RPMI7951 (cell line): Measurements from ENCODE around the gene AP3S1. TPM values are rescaled to one million over a fixed set of nuclear protein-coding genes. Genes with fewer than 3 reads are reported as not detected.
A peak's percentile ranks its signal among the peaks of the same experiment; 100 is the strongest.

ENCODE experiments used
- DNase-seq: peaks from one replicate; pipeline ENCODE4 v3.0.0-alpha.2; 2012; ENCODE audit warnings: low read depth
- total RNA-seq: library from RNA; depleted of rRNA; stranded (reverse); fragments of >200 nt; shearing (Covaris generic); gene quantifications from 2 replicates; pipeline ENCODE4 v1.2.3, GENCODE V29; 2014

AP3S1 gene
- total RNA-seq, 1 experiment from 2014 or later: 135 TPM

GRCh38 chr5:115825948-115826347, 15.8 kb upstream of the AP3S1 start:
- no peak for DNase-seq

GRCh38 chr5:115829913-115830312, 11.8 kb upstream of the AP3S1 start:
- DNase-seq: no peak

GRCh38 chr5:115831163-115831768, 10.5 kb upstream of the AP3S1 start:
- peak; percentile 20 for DNase-seq

GRCh38 chr5:115835481-115835880, 6.3 kb upstream of the AP3S1 start:
- DNase-seq: no peak

GRCh38 chr5:115838885-115839518, 2.7 kb upstream of the AP3S1 start:
- peak; percentile 58 for DNase-seq

- DNase-seq: no peak
Measured at GRCh38 chr5:115840873-115841272, 862 bp upstream of the AP3S1 start.

GRCh38 chr5:115842089-115842935, 577 bp downstream of the AP3S1 start:
- peak; percentile 66 for DNase-seq

GRCh38 chr5:115842952-115843351, 1.2 kb downstream of the AP3S1 start:
- no peak for DNase-seq

GRCh38 chr5:115843444-115844130, 1.9 kb downstream of the AP3S1 start:
- no peak for DNase-seq

GRCh38 chr5:115844321-115844817, 2.6 kb downstream of the AP3S1 start:
- DNase-seq: no peak

GRCh38 chr5:115847290-115847689, 5.6 kb downstream of the AP3S1 start:
- no peak for DNase-seq

- no peak for DNase-seq
Measured at GRCh38 chr5:115849258-115849798, 7.6 kb downstream of the AP3S1 start.

GRCh38 chr5:115850744-115851416, 9.1 kb downstream of the AP3S1 start:
- no peak for DNase-seq

GRCh38 chr5:115854139-115854538, 12.4 kb downstream of the AP3S1 start:
- no peak for DNase-seq

- DNase-seq: no peak
Measured at GRCh38 chr5:115855959-115856358, 14.2 kb downstream of the AP3S1 start.

- no peak for DNase-seq
Measured at GRCh38 chr5:115857057-115857479, 15.3 kb downstream of the AP3S1 start.

- DNase-seq: peak; percentile 35
Measured at GRCh38 chr5:115857626-115858349, 16.1 kb downstream of the AP3S1 start.

- no peak for DNase-seq
Measured at GRCh38 chr5:115858396-115858795, 16.7 kb downstream of the AP3S1 start.

GRCh38 chr5:115859378-115859777, 17.6 kb downstream of the AP3S1 start:
- no peak for DNase-seq

- no peak for DNase-seq
Measured at GRCh38 chr5:115869256-115869795, 27.6 kb downstream of the AP3S1 start.
